GM23338 (cell line): Measurements from ENCODE around the gene MSANTD4. TPM values are rescaled to one million over a fixed set of nuclear protein-coding genes. Genes with fewer than 3 reads are reported as not detected.

Experiments used
- ATAC-seq: fragments of 200-7000 bp; cut with Tn5 transposase; 3 replicates; pipeline ENCODE4 v1.9.1; 2020
- DNase-seq: peaks from one replicate; pipeline ENCODE4 v3.0.0-alpha.2; 2015; ENCODE audit warnings: low spot score
- H2AFZ ChIP-seq: fragments of 200-600 bp; sonication (generic); 2 replicates; pipeline ENCODE4 v1.8.0; 2016; ENCODE audit warnings: antibody characterized with exemption, mild to moderate bottlenecking, moderate library complexity
- H3F3A ChIP-seq: fragments of 200-600 bp; sonication (generic); replicated peaks from 2 replicates; pipeline ENCODE4 v1.8.0; 2017; ENCODE audit warnings: antibody characterized with exemption, mixed run types, low read depth
- H3K27ac ChIP-seq: fragments of 200-600 bp; sonication (generic); 2 replicates; pipeline ENCODE4 v1.6.1; 2016; ENCODE audit warnings: low read depth
- H3K27me3 ChIP-seq: fragments of 200-600 bp; sonication (generic); 2 replicates; pipeline ENCODE4 v1.8.0; 2016; ENCODE audit warnings: mild to moderate bottlenecking, mixed run types, moderate library complexity; ENCODE audit not compliant: insufficient read depth
- H3K36me3 ChIP-seq: fragments of 200-600 bp; sonication (generic); 2 replicates; pipeline ENCODE4 v1.8.0; 2016; ENCODE audit warnings: mild to moderate bottlenecking; ENCODE audit not compliant: insufficient read depth
- H3K4me1 ChIP-seq: fragments of 200-600 bp; sonication (generic); 2 replicates; pipeline ENCODE4 v1.8.0; 2016; ENCODE audit warnings: mild to moderate bottlenecking, moderate library complexity; ENCODE audit not compliant: insufficient read depth
- H3K4me2 ChIP-seq: fragments of 200-600 bp; sonication (generic); 2 replicates; pipeline ENCODE4 v1.7.1; 2017; ENCODE audit warnings: mixed run types
- H3K4me3 ChIP-seq: fragments of 200-600 bp; sonication (generic); 2 replicates; pipeline ENCODE4 v1.6.1; 2016; ENCODE audit warnings: mixed run types
- H3K79me2 ChIP-seq: fragments of 200-600 bp; sonication (generic); replicated peaks from 2 replicates; pipeline ENCODE4 v1.8.0; 2017; ENCODE audit warnings: mild to moderate bottlenecking; ENCODE audit not compliant: insufficient read depth
- H3K9me2 ChIP-seq: fragments of 200-600 bp; sonication (generic); 2 replicates; pipeline ENCODE4 v1.8.0; 2017; ENCODE audit not compliant: insufficient read depth
- H4K20me1 ChIP-seq: fragments of 200-600 bp; sonication (generic); replicated peaks from 2 replicates; pipeline ENCODE4 v1.8.0; 2017; ENCODE audit warnings: mild to moderate bottlenecking; ENCODE audit not compliant: insufficient read depth
- H3K27ac Mint-ChIP-seq: 2 replicates; pipeline ENCODE4 v1.8.0; 2020; ENCODE audit warnings: inconsistent platforms, mild to moderate bottlenecking, moderate library complexity, mixed read lengths
- H3K27me3 Mint-ChIP-seq: 3 replicates; pipeline ENCODE4 v1.8.0; 2022; ENCODE audit warnings: low read depth, mild to moderate bottlenecking, moderate library complexity, mixed read lengths, inconsistent platforms; ENCODE audit not compliant: insufficient read depth, poor library complexity
- H3K36me3 Mint-ChIP-seq: 3 replicates; pipeline ENCODE4 v1.8.0; 2021; ENCODE audit warnings: low read depth, mild to moderate bottlenecking, inconsistent platforms, moderate library complexity, mixed read lengths
- H3K4me1 Mint-ChIP-seq: 3 replicates; pipeline ENCODE4 v1.8.0; 2020; ENCODE audit warnings: mild to moderate bottlenecking, inconsistent platforms, mixed read lengths
- H3K4me3 Mint-ChIP-seq: 3 replicates; pipeline ENCODE4 v1.8.0; 2021; ENCODE audit warnings: moderate library complexity, mild to moderate bottlenecking, inconsistent platforms, mixed read lengths
- H3K9me3 Mint-ChIP-seq: 3 replicates; pipeline ENCODE4 v1.8.0; 2020; ENCODE audit warnings: moderate library complexity, mild to moderate bottlenecking, inconsistent platforms, mixed read lengths
- CREB1 ChIP-seq: fragments of 250-450 bp; sonication (Bioruptor Pico); IDR thresholded peaks from 2 replicates; pipeline ENCODE4 v1.5.0; 2020; ENCODE audit warnings: low read depth, mild to moderate bottlenecking, moderate library complexity
- EZH2 ChIP-seq: fragments of 200-600 bp; sonication (generic); IDR thresholded peaks from one replicate; pipeline ENCODE4 v1.8.0; 2017; ENCODE audit warnings: antibody characterized with exemption, mild to moderate bottlenecking, low read depth; ENCODE audit not compliant: unreplicated experiment
- JUNB ChIP-seq: IDR thresholded peaks from one replicate; pipeline ENCODE4 v1.6.1; 2016; ENCODE audit warnings: antibody characterized with exemption; ENCODE audit not compliant: unreplicated experiment
- NANOG ChIP-seq: IDR thresholded peaks from 2 replicates; pipeline ENCODE4 v1.6.1; 2016; ENCODE audit warnings: antibody characterized with exemption, borderline replicate concordance
- POLR2AphosphoS5 ChIP-seq: IDR thresholded peaks from 2 replicates; pipeline ENCODE4 v1.6.1; 2016; ENCODE audit warnings: antibody characterized with exemption, low read depth
- polyA plus RNA-seq: library from polyadenylated mRNA; unstranded; fragments of >200 nt; fragmentation: Nextera tagmentation; extraction: Ambion mirVana; gene quantifications from 2 replicates; pipeline ENCODE4 v1.2.1, GENCODE V29; 2016
- total RNA-seq: library from RNA; depleted of rRNA; stranded (reverse); fragments of >200 nt; shearing (Covaris generic); gene quantifications from 2 replicates; pipeline ENCODE4 v1.2.3, GENCODE V29; 2014
- TF ChIP-seq, protein P1 (sequence below): IDR thresholded peaks from 2 replicates; pipeline ENCODE4 v1.6.1; 2016; ENCODE audit warnings: antibody characterized with exemption
- TF ChIP-seq, protein P2 (sequence below), 2 experiments: fragments of 200-600 bp in 1 of 2; sonication (generic) in 1 of 2; conservative IDR thresholded peaks; 2 replicates each; pipeline versions ENCODE4 v1.5.1 to v1.6.1; 2016 to 2017; ENCODE audit warnings: antibody characterized with exemption in 2 of 2, low read depth in 2 of 2, mild to moderate bottlenecking in 2 of 2, moderate library complexity in 1 of 2
- TF ChIP-seq, protein P3 (sequence below): fragments of 250-450 bp; sonication (Bioruptor Pico); IDR thresholded peaks from 2 replicates; pipeline ENCODE4 v1.5.0; 2020; ENCODE audit warnings: mild to moderate bottlenecking, moderate library complexity
- TF ChIP-seq, protein P4 (sequence below): IDR thresholded peaks from one replicate; pipeline ENCODE4 v1.6.1; 2018; ENCODE audit warnings: antibody characterized with exemption; ENCODE audit not compliant: unreplicated experiment

The MSANTD4 gene
- total and polyA plus RNA-seq, 2 experiments from 2014 or later, result 13.2 to 31.1 TPM

DNA sequence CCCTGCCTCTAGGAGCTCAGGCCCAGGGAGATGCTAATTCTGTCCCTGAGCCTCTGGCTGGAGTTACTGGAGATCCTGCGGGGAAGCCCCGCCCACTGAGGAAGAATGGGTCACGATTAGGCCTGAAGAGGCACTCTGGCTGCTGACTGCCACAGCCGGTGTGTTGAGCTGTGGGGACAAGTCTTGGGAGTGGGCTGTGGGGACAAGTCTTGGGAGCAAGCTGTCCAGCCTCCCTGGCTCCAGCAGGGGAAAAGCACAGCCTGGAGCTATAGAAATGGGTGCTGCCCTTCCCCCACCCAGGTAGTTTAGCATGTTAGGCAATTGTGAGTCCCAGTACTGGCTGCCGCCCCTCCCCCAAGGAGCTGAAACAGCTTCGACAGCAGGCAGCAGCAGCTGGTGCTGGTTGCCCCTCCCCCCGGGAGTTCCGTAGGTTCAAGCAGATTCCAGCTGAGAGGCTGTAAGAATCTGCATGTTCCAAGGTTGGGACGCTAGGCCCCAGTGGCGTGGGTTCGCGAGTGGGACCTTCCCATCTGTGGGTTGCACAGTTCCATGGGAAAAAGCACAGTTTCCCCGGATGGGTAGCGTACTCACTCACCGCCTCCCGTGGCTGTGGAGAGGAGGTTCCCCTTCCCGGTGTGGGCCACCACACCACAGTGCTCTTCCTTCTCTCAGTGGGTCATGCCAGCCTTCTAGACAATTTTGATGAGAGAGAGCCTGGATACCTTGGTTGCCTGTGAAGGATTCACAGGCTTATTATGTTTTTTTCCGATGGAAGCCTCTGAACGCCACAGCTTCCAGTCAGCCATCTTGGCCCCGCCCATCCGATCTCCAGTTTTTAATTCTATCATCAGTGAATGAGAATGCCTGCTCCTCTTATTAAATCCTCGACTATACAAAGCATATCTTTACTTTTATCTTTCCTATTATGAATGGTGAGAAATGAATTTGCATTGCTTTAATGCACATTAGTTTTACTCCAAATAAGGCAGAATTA is 61.5 kb downstream of the MSANTD4 start:
- peak; percentile 92 for ATAC-seq
- Histone ChIP-seq H3K36me3 (peaks cover 3% of the 10 kb centered on the region; the same call in 1 of the 2 replicates), H3K4me1 (peaks cover 16% of the 10 kb centered on the region), H2AFZ (peak overlapping the region; percentile 83; the same call in 1 of the 2 replicates), H3K27ac (peak overlapping the region; percentile 21; the same call in 1 of the 2 replicates), H4K20me1 (no peaks in the 10 kb centered on the region), H3K4me3 (peak overlapping the region; percentile 30; the same call in 1 of the 2 replicates), H3K4me2 (peak overlapping the region; percentile 74), H3F3A (no peaks in the 10 kb centered on the region), H3K79me2 (no peaks in the 10 kb centered on the region), H3K27me3 (no peaks in the 10 kb centered on the region), H3K9me2 (peaks cover 6% of the 10 kb centered on the region; the same call in 1 of the 2 replicates)
- H3K27me3 Mint-ChIP-seq, result peaks cover 5% of the 10 kb centered on the region
- DNase-seq, result peak; percentile 91
- H3K9me3 Mint-ChIP-seq, result peaks cover 30% of the 10 kb centered on the region
- H3K36me3 Mint-ChIP-seq, result peaks cover 34% of the 10 kb centered on the region
- H3K4me3 Mint-ChIP-seq, result peak overlapping the region; percentile 11; the same call in 1 of the 3 replicates
- H3K27ac Mint-ChIP-seq, result peak overlapping the region; percentile 84
- peaks cover 18% of the 10 kb centered on the region for H3K4me1 Mint-ChIP-seq
- TF ChIP-seq NANOG (no peak), CREB1 (CRISPR knock-in tag) (no peak; the same call in 1 of the 2 replicates), EZH2 (no peak), JUNB (no peak), POLR2AphosphoS5 (peak; percentile 36; the same call in 1 of the 2 replicates)
- TF ChIP-seq, protein P1, sequence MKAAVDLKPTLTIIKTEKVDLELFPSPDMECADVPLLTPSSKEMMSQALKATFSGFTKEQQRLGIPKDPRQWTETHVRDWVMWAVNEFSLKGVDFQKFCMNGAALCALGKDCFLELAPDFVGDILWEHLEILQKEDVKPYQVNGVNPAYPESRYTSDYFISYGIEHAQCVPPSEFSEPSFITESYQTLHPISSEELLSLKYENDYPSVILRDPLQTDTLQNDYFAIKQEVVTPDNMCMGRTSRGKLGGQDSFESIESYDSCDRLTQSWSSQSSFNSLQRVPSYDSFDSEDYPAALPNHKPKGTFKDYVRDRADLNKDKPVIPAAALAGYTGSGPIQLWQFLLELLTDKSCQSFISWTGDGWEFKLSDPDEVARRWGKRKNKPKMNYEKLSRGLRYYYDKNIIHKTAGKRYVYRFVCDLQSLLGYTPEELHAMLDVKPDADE, result no peak
- TF ChIP-seq, protein P2, sequence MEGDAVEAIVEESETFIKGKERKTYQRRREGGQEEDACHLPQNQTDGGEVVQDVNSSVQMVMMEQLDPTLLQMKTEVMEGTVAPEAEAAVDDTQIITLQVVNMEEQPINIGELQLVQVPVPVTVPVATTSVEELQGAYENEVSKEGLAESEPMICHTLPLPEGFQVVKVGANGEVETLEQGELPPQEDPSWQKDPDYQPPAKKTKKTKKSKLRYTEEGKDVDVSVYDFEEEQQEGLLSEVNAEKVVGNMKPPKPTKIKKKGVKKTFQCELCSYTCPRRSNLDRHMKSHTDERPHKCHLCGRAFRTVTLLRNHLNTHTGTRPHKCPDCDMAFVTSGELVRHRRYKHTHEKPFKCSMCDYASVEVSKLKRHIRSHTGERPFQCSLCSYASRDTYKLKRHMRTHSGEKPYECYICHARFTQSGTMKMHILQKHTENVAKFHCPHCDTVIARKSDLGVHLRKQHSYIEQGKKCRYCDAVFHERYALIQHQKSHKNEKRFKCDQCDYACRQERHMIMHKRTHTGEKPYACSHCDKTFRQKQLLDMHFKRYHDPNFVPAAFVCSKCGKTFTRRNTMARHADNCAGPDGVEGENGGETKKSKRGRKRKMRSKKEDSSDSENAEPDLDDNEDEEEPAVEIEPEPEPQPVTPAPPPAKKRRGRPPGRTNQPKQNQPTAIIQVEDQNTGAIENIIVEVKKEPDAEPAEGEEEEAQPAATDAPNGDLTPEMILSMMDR (conservative IDR thresholded peaks at IDR 0.05; ENCODE audit: low read depth in 2 of 2), result no peak
- TF ChIP-seq, protein P3, sequence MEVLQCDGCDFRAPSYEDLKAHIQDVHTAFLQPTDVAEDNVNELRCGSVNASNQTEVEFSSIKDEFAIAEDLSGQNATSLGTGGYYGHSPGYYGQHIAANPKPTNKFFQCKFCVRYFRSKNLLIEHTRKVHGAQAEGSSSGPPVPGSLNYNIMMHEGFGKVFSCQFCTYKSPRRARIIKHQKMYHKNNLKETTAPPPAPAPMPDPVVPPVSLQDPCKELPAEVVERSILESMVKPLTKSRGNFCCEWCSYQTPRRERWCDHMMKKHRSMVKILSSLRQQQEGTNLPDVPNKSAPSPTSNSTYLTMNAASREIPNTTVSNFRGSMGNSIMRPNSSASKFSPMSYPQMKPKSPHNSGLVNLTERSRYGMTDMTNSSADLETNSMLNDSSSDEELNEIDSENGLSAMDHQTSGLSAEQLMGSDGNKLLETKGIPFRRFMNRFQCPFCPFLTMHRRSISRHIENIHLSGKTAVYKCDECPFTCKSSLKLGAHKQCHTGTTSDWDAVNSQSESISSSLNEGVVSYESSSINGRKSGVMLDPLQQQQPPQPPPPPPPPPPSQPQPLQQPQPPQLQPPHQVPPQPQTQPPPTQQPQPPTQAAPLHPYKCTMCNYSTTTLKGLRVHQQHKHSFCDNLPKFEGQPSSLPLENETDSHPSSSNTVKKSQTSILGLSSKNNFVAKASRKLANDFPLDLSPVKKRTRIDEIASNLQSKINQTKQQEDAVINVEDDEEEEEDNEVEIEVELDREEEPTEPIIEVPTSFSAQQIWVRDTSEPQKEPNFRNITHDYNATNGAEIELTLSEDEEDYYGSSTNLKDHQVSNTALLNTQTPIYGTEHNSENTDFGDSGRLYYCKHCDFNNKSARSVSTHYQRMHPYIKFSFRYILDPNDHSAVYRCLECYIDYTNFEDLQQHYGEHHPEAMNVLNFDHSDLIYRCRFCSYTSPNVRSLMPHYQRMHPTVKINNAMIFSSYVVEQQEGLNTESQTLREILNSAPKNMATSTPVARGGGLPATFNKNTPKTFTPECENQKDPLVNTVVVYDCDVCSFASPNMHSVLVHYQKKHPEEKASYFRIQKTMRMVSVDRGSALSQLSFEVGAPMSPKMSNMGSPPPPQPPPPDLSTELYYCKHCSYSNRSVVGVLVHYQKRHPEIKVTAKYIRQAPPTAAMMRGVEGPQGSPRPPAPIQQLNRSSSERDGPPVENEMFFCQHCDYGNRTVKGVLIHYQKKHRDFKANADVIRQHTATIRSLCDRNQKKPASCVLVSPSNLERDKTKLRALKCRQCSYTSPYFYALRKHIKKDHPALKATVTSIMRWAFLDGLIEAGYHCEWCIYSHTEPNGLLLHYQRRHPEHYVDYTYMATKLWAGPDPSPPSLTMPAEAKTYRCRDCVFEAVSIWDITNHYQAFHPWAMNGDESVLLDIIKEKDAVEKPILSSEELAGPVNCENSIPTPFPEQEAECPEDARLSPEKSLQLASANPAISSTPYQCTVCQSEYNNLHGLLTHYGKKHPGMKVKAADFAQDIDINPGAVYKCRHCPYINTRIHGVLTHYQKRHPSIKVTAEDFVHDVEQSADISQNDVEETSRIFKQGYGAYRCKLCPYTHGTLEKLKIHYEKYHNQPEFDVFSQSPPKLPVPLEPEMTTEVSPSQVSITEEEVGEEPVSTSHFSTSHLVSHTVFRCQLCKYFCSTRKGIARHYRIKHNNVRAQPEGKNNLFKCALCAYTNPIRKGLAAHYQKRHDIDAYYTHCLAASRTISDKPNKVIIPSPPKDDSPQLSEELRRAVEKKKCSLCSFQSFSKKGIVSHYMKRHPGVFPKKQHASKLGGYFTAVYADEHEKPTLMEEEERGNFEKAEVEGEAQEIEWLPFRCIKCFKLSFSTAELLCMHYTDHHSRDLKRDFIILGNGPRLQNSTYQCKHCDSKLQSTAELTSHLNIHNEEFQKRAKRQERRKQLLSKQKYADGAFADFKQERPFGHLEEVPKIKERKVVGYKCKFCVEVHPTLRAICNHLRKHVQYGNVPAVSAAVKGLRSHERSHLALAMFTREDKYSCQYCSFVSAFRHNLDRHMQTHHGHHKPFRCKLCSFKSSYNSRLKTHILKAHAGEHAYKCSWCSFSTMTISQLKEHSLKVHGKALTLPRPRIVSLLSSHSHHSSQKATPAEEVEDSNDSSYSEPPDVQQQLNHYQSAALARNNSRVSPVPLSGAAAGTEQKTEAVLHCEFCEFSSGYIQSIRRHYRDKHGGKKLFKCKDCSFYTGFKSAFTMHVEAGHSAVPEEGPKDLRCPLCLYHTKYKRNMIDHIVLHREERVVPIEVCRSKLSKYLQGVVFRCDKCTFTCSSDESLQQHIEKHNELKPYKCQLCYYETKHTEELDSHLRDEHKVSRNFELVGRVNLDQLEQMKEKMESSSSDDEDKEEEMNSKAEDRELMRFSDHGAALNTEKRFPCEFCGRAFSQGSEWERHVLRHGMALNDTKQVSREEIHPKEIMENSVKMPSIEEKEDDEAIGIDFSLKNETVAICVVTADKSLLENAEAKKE, result no peak
- TF ChIP-seq, protein P4, sequence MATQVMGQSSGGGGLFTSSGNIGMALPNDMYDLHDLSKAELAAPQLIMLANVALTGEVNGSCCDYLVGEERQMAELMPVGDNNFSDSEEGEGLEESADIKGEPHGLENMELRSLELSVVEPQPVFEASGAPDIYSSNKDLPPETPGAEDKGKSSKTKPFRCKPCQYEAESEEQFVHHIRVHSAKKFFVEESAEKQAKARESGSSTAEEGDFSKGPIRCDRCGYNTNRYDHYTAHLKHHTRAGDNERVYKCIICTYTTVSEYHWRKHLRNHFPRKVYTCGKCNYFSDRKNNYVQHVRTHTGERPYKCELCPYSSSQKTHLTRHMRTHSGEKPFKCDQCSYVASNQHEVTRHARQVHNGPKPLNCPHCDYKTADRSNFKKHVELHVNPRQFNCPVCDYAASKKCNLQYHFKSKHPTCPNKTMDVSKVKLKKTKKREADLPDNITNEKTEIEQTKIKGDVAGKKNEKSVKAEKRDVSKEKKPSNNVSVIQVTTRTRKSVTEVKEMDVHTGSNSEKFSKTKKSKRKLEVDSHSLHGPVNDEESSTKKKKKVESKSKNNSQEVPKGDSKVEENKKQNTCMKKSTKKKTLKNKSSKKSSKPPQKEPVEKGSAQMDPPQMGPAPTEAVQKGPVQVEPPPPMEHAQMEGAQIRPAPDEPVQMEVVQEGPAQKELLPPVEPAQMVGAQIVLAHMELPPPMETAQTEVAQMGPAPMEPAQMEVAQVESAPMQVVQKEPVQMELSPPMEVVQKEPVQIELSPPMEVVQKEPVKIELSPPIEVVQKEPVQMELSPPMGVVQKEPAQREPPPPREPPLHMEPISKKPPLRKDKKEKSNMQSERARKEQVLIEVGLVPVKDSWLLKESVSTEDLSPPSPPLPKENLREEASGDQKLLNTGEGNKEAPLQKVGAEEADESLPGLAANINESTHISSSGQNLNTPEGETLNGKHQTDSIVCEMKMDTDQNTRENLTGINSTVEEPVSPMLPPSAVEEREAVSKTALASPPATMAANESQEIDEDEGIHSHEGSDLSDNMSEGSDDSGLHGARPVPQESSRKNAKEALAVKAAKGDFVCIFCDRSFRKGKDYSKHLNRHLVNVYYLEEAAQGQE, result no peak
